DOHH2 (cell line): ENCODE data around the gene ANKMY1.

Experiments used
- H3F3A ChIP-seq: fragments of 200-600 bp; sonication (generic), shearing (Covaris generic); 2 replicates; pipeline ENCODE4 v1.6.0; 2016; ENCODE audit warnings: antibody characterized with exemption, mild to moderate bottlenecking; ENCODE audit not compliant: control insufficient read depth, insufficient read depth
- H3K27ac ChIP-seq: fragments of 200-600 bp; sonication (generic); 2 replicates; pipeline ENCODE4 v1.5.1; 2014; ENCODE audit warnings: low read depth, mild to moderate bottlenecking, low read length, moderate library complexity
- H3K27me3 ChIP-seq: fragments of 200-600 bp; sonication (generic); 2 replicates; pipeline ENCODE4 v1.6.1; 2014; ENCODE audit warnings: mild to moderate bottlenecking, low read length, mixed read lengths; ENCODE audit not compliant: control insufficient read depth
- H3K36me3 ChIP-seq: fragments of 200-600 bp; sonication (generic); 2 replicates; pipeline ENCODE4 v1.6.1; 2014; ENCODE audit warnings: mild to moderate bottlenecking, low read length, moderate library complexity, mixed read lengths; ENCODE audit not compliant: control insufficient read depth
- H3K4me1 ChIP-seq: fragments of 200-600 bp; sonication (generic); 2 replicates; pipeline ENCODE4 v1.6.1; 2014; ENCODE audit warnings: mild to moderate bottlenecking, low read length, mixed read lengths; ENCODE audit not compliant: control insufficient read depth
- H3K4me2 ChIP-seq: fragments of 200-600 bp; sonication (generic); 2 replicates; pipeline ENCODE4 v1.6.0; 2014; ENCODE audit warnings: mild to moderate bottlenecking, low read length, moderate library complexity
- H3K4me3 ChIP-seq: fragments of 200-600 bp; sonication (generic); 2 replicates; pipeline ENCODE4 v1.5.1; 2014; ENCODE audit warnings: mild to moderate bottlenecking, low read length, mixed read lengths
- H3K79me2 ChIP-seq: fragments of 200-600 bp; sonication (generic); 2 replicates; pipeline ENCODE4 v1.6.1; 2014; ENCODE audit warnings: mild to moderate bottlenecking, low read length, mixed read lengths; ENCODE audit not compliant: control insufficient read depth
- H3K9me2 ChIP-seq: fragments of 200-600 bp; sonication (generic); replicated peaks from 2 replicates; pipeline ENCODE4 v1.6.1; 2014; ENCODE audit warnings: mild to moderate bottlenecking, low read length, mixed read lengths; ENCODE audit not compliant: control insufficient read depth
- H3K9me3 ChIP-seq: fragments of 200-600 bp; sonication (generic); 2 replicates; pipeline ENCODE4 v1.6.1; 2014; ENCODE audit warnings: antibody characterized with exemption, low read length, mixed read lengths; ENCODE audit not compliant: control insufficient read depth, insufficient read depth
- H4K20me1 ChIP-seq: fragments of 200-600 bp; sonication (generic); 2 replicates; pipeline ENCODE4 v1.6.0; 2014; ENCODE audit warnings: low read depth, mild to moderate bottlenecking, antibody characterized with exemption, low read length, moderate library complexity; ENCODE audit not compliant: control insufficient read depth, insufficient read depth
- EZH2phosphoT487 ChIP-seq: fragments of 200-600 bp; sonication (generic); IDR thresholded peaks from 2 replicates; pipeline ENCODE4 v1.6.1; 2017; ENCODE audit warnings: borderline replicate concordance, mild to moderate bottlenecking, antibody characterized with exemption, low read length, moderate library complexity, mixed read lengths
- TF ChIP-seq, protein P1 (sequence below): fragments of 200-600 bp; sonication (generic); IDR thresholded peaks from one replicate; pipeline ENCODE4 v1.5.1; 2014; ENCODE audit warnings: antibody characterized with exemption, mild to moderate bottlenecking, low read depth, low read length; ENCODE audit not compliant: poor library complexity, severe bottlenecking

The ANKMY1 gene

DNA sequence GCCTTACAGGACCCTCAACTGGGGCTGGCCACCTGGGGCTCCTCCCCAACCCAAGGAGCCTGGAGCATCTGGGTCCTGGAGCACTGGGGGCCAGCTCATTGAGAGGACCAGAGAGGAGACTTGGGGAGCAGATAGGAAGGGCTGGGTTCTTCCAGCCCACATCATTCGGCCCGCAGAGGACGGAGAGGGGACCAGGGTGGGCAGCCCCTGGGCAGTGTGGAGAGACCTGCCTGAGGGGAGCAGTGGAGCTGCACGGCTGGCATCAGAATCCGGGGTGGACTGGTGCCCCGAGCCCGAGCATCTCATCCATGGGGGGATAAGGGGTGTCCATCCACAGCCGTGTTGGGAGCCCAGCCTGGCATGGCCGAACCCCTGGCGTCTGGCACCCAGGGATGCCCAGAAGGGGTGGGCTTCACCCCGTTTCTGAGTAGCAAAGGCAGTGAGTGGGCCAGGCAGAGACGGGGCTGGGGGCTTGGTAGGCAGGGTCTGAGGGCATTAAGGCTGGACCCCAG, 111.1 kb downstream of the ANKMY1 start:
- H3K4me1 ChIP-seq = no peaks in the 10 kb centered on the region
- TF ChIP-seq, protein P1, sequence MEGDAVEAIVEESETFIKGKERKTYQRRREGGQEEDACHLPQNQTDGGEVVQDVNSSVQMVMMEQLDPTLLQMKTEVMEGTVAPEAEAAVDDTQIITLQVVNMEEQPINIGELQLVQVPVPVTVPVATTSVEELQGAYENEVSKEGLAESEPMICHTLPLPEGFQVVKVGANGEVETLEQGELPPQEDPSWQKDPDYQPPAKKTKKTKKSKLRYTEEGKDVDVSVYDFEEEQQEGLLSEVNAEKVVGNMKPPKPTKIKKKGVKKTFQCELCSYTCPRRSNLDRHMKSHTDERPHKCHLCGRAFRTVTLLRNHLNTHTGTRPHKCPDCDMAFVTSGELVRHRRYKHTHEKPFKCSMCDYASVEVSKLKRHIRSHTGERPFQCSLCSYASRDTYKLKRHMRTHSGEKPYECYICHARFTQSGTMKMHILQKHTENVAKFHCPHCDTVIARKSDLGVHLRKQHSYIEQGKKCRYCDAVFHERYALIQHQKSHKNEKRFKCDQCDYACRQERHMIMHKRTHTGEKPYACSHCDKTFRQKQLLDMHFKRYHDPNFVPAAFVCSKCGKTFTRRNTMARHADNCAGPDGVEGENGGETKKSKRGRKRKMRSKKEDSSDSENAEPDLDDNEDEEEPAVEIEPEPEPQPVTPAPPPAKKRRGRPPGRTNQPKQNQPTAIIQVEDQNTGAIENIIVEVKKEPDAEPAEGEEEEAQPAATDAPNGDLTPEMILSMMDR = no peak
- no peak for TF ChIP-seq EZH2phosphoT487
- no peaks in the 10 kb centered on the region for H3K79me2 ChIP-seq
- H3K9me2 ChIP-seq = no peaks in the 10 kb centered on the region
- H3K4me3 ChIP-seq = no peak overlapping the region
- H3K27me3 ChIP-seq = peaks cover 3% of the 10 kb centered on the region
- no peaks in the 10 kb centered on the region for H3K9me3 ChIP-seq
- H3F3A ChIP-seq = no peaks in the 10 kb centered on the region
- no peak overlapping the region for H3K4me2 ChIP-seq
- H3K36me3 ChIP-seq = no peaks in the 10 kb centered on the region
- H3K27ac ChIP-seq = no peak overlapping the region
- H4K20me1 ChIP-seq = no peaks in the 10 kb centered on the region

DNA sequence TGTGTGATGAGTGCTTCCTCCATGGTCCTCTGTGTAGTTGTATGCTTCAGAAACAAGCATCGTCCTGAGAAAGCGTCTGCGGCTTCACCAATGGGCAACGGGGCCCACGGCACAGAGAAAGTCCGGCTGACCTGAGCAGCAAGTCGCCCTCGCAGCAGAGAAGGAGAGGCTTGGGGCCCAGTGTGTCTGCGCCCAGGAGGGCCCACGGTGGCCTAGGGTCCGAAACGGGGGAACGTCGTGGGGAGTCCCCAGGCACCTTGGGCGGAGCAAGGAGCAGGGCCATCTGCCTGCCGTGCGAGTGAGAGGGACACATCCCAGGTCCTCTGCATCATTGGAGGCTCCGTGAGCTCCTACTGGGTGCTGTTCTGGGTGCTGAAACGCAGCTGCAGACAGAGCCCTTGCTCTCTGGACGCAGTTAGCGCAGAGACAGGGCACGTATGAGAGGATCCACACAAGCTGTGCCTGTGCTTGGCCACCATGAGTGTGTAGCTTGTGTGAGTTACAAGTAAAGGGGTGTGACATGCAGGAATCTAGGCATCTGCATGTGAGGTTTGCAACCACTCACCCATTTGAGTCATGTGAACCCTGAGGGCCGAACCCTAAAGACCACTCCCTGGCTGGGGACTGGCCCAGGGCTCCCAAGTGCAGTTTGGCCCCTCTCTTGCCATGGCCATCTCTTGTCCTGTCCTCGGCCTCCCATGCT, 111.7 kb downstream of the ANKMY1 start:
- no peak overlapping the region for H3K27ac ChIP-seq
- no peaks in the 10 kb centered on the region for H4K20me1 ChIP-seq
- no peaks in the 10 kb centered on the region for H3K9me2 ChIP-seq
- H3K4me3 ChIP-seq = no peak overlapping the region
- no peaks in the 10 kb centered on the region for H3K27me3 ChIP-seq
- H3K79me2 ChIP-seq = no peaks in the 10 kb centered on the region
- no peaks in the 10 kb centered on the region for H3K9me3 ChIP-seq
- H3K4me1 ChIP-seq = no peaks in the 10 kb centered on the region
- no peaks in the 10 kb centered on the region for H3K36me3 ChIP-seq
- no peak overlapping the region for H3K4me2 ChIP-seq
- H3F3A ChIP-seq = no peaks in the 10 kb centered on the region
- no peak for TF ChIP-seq EZH2phosphoT487
- TF ChIP-seq, protein P1 = no peak

DNA sequence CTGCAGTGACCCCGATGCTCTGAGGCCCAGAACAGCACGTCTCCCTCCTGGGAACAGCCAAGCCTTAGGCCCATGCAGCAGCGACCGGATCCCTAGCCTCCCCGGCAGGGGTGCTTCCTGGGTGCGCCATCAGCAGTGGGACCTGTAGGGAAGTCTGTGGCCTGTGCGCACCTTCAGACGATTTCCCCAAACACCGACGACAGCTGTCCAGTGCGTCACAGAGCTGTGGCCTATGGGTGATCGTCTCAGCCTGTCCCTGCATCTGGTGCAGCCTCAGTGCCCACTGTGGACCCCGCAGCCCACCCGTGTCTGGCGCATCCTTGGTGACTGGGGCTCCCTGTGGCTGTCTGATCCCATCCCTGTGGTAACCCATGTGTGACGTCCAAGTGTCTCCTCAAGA, 113.3 kb downstream of the ANKMY1 start:
- Histone ChIP-seq H3K4me3 (no peak overlapping the region), H4K20me1 (no peaks in the 10 kb centered on the region), H3K9me3 (no peaks in the 10 kb centered on the region), H3K4me2 (no peak overlapping the region), H3K36me3 (no peaks in the 10 kb centered on the region), H3K9me2 (no peaks in the 10 kb centered on the region), H3K4me1 (no peaks in the 10 kb centered on the region), H3K27ac (no peak overlapping the region), H3K79me2 (no peaks in the 10 kb centered on the region), H3F3A (no peaks in the 10 kb centered on the region), H3K27me3 (no peaks in the 10 kb centered on the region)
- TF ChIP-seq EZH2phosphoT487 = no peak
- TF ChIP-seq, protein P1 = no peak
